GM15510 (cell line): ENCODE results near the gene ZNF423.

Experiments used
- POLR2A ChIP-seq: IDR thresholded peaks from 3 replicates; pipeline ENCODE4 v1.6.1; 2011; ENCODE audit warnings: borderline replicate concordance; ENCODE audit not compliant: insufficient read length; ENCODE audit errors: extremely low read depth

Gene ZNF423

GRCh38 chr16:49534901-49535610 is 320.9 kb downstream of the ZNF423 start:
- no peak for TF ChIP-seq POLR2A

DNA sequence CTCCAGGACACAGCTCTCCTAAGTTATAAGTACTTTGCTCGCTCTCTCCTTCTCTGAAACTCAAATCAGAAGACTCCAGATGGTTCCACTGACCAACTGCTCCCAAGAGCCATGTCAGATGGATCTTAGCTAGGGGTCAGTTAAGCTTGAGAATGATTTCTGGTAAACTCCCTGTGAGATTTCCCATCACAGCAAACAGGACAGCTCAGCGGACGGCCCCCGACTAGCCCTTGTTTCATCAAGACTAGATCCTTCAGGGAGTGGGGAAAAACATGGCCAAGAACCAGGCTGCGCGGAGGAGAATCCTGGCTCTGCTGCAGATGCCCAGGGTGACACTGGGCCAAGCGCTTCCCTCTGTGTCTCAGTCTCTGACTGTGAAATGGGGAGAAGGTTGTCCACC is 322.5 kb downstream of the ZNF423 start:
- no peak for TF ChIP-seq POLR2A

DNA sequence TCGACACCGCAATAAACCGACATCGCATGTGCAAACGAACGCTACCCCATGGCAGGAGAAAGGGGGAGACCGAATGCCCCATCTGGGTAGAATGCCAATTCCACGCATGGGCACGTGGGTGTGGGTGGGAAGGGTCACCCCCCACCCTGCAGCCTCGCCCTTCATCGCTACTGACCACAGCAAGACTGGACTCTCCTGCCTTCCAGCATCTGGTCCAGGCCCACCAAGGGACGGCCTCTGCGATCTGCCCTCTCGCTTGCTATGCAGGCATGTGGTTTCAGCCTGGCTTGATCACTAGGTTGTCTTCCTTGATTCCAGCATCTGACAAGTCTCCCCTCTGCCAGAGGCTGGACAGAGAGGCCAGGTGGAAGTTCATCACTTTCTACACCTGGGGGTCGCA is 323.0 kb downstream of the ZNF423 start:
- TF ChIP-seq POLR2A, result no peak

- TF ChIP-seq POLR2A, result no peak
Measured at GRCh38 chr16:49531931-49532840, 323.7 kb downstream of the ZNF423 start.

DNA sequence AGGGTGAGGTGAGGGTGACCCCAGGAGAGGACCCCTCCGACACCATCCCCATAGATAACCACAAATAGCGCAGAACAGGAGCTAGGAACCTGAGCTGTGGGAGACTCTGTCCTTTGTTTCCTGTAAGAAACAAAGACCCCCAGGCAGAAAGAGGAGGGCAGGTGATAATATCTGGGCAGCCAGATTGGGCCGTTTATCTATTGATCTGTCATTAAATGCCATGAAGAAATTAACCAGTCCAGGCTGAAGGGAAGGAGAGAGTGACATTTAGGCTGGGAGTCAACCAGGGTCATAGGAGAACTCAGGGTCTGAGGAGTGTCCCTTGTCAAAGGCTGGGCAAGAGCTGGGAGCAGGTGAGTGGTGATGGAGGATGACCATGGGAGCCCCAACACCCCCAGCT is 324.5 kb downstream of the ZNF423 start:
- TF ChIP-seq POLR2A, result no peak

DNA sequence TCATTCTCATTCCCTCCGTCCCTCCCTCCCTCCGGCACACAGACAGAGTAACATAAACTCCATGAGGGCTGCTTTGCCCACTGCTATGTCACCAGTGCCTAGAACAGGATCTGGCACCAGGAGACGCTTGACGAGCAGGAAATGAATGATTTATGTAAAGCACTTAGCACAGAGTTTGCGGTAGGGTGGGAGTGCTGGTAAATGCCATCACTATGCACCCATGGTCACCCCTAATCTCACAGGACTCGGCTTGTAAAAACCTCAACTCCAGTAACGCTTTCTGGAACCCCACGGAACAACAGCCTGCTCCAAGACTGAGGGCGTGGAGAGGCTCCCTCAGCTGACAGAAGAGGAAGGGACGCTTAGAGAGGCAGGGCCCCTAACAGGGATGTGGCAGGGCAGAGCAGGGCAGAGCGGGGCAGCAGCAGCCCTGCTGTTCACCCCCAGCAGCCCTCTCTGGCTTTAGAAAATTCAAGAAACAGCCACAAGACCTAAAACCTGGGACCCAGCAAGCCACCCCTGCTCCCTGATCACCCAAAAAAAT is 325.4 kb downstream of the ZNF423 start:
- no peak for TF ChIP-seq POLR2A

DNA sequence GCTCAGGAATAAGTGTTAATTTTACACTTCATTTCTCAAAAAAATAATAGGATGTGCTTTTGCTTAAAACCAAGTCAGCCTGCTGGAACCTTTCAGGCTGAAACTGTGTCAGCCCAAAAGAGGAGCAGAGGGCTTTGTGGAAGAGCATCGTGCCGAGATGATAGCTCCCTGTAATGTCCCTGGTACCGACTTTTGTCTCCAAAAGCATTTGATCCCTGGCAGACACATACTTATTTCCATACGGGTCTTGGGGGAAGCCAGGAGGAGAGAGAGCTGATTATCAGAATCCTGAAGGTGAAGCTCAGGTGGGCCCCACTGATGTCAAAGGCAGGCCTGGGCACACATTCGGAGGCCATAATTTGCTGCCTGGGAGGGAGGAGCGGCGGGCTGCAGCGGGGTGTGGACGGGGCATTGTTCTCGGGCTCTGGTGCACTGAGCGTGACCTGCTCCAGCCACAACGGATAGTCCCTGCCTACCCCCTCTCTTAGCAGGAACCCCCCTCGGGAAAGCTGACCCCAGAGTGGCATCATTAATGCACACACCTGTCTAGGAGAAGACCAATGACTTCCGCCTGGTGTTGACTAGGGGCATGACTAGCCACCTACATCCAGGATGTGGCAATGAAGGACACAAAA is 326.4 kb downstream of the ZNF423 start:
- TF ChIP-seq POLR2A, result no peak

- no peak for TF ChIP-seq POLR2A
Measured at GRCh38 chr16:49528866-49529288, 327.0 kb downstream of the ZNF423 start.

DNA sequence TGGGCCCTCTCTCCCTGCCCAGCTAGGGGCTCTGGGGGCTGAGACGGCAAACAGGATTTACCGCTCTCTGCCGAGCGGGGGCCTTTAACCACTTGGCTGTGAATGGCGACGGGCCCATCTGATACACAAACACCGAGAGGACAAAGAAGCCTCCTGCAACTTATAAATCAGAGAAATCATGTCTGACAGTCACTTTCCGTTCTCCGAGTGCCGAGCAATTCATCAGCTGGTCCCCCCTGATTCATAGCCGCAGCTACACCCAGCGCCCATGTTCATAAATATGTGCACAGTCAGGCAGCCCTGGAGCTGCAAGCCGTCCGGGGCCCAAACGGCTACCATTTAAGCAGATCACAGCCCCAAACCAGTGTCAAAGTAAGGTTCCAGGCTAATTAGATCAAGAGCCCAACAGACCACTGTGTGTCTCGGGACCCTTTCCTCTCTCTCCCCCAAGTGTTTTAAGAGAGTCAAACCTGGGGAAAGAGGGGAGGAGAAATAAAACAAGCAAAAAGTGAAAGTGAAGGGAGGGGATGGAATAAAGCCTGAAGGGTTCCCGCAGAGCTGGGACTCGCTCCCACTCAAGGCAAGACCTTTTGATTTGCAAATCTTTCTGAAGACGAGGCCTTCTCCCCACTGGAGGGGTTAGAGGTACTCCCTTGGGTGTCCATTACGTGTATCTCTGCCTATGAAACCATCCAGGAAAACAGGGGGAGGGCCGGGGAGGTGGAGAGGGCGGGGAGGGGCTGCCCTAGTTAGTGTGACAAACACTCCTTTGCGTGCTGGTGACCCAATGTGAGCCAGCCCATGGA is 327.6 kb downstream of the ZNF423 start:
- TF ChIP-seq POLR2A, result no peak

GRCh38 chr16:49527611-49528010 is 328.3 kb downstream of the ZNF423 start:
- TF ChIP-seq POLR2A, result no peak

DNA sequence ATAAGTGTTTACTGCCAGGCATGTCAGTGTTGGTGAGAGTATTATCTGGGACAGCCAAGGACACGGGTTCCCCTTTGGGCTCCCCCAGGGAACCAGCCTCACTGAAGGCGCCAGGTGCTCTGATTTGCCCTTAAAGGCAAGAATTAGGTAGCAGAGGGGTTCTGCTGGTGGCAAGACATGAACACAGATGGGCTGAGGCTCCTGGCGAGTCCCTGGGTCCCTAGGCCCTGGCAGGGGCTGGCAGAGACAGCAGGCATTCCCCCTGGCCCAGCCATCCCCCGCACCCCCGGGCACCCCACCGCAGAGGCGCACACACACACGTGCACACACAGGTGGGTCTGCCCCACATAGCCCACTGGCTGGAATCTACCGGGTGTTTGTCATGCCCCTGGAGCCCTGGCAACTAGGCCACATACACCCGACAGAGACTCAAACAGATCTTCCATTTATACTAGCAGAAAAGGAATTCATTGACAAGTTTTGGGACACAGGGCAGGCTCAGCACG is 329.0 kb downstream of the ZNF423 start:
- TF ChIP-seq POLR2A, result no peak

- no peak for TF ChIP-seq POLR2A
Measured at GRCh38 chr16:49524947-49525315, 331.0 kb downstream of the ZNF423 start.

DNA sequence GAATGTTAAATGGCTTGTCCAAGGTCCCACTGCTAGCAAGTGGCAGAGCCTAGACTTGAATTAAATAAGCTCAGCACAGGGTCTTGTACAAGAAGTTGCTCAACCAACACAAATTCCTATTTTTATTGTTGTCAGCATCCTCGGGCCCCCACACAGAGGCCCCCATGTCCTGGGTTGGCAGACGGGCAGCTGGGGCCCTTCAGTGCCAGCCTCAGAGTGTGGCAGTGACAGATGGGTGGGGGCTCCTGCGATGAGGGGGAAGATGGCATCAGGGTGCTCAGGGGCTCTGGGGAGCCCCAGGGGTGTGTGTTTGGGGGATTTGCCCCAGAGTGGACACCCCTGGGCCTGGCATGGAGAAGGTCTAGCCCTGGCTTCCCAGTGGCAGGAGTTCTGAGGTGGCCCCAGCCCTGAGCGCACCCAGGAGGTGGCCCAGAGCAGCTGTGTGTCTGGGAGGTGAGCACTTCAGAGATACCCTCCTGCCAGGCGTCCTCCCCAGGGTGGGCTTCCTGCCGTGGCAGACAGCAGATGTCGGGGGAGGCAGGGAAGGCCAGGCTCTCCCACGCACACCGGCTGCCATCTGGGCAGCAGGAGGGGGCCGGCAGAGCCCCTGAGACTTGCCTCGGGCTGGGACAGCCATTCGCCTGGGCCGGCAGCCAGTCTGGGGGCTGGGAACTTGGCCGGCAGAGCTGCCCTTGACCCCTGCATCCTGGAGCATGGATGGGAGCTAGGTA is 331.5 kb downstream of the ZNF423 start:
- TF ChIP-seq POLR2A, result no peak

DNA sequence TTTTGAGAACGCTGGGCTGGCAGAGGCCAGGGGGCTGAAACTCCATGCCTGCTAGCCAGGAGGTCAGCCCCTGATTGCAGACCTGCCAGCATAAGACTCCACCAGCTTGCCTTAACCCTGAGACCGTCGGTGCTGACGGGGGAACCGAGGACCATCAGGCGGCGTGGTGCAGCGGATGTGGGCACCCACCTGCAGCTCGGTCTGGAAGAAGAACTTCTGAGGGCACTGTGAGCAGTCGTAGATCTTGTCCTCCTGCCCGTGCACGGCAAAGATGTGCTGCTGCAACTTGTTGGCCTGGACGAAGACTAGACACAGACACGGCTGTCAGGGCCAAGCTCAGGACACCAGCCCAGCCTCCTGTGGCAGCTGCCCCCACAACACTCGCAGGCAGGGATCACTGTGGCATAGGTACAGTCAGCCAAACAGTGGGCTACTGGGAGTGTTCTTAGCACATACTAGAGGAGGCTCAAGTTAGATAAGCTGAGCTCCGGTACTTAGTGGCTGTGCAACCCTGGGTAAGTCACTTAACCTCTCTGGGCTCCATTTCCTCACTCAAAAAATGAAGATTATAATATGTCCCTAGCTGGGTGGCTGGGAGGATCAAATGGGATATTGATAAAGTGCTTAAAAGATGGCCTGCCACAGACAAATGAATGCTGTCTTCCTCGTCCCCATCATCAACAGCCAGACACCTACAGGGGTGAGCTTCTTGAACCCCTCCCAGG is 332.3 kb downstream of the ZNF423 start:
- no peak for TF ChIP-seq POLR2A
